ENCODE measurements around the gene HADHA. TPM values are rescaled to one million over a fixed set of nuclear protein-coding genes. Genes with fewer than 3 reads are reported as not detected.

HADHA gene
- total RNA-seq, 1 experiment from 2014 or later, result 101 TPM

- BruUV-seq (replicated peaks), result no TSS peak
- Histone ChIP-seq H3K27me3 (ENCODE audit: insufficient read depth, low read length) (no peaks in the 10 kb centered on the region), H4K20me1 (ENCODE audit: insufficient read depth) (no peaks in the 10 kb centered on the region), H3K4me2 (ENCODE audit: low read length) (no peak overlapping the region), H2AFZ (ENCODE audit: low read depth, low read length, poor library complexity, severe bottlenecking) (no peak overlapping the region), H3K9me2 (ENCODE audit: insufficient read depth) (no peaks in the 10 kb centered on the region), H3K9me3 (ENCODE audit: control insufficient read depth in 1 of 2, insufficient read depth in 1 of 2, low read depth in 1 of 2, low read length in 2 of 2) (no peaks in the 10 kb centered on the region), H3K4me3 (replicated peaks in 1 of 2; ENCODE audit: low read depth in 1 of 2, low read length in 2 of 2) (no peak overlapping the region), H3K27ac (ENCODE audit: low read depth, low read length) (no peak overlapping the region), H3K4me1 (ENCODE audit: control insufficient read depth in 1 of 2, insufficient read depth in 2 of 2, low read length in 2 of 2) (no peaks in the 10 kb centered on the region), H3K79me2 (ENCODE audit: insufficient read depth, low read length) (no peaks in the 10 kb centered on the region), H3K36me3 (ENCODE audit: control insufficient read depth in 1 of 2, insufficient read depth in 2 of 2, low read length in 2 of 2) (peaks cover 9 to 17% of the 10 kb centered on the region in 2 experiments; a peak in 2 of 4 replicates), H3K9ac (ENCODE audit: low read length) (no peak overlapping the region)
- TF ChIP-seq FOSL1 (IDR thresholded peaks at IDR 0.05; ENCODE audit: low read depth) (no peak), EZH2phosphoT487 (IDR thresholded peaks at IDR 0.05; ENCODE audit: borderline replicate concordance) (no peak), ZBTB33 (IDR thresholded peaks at IDR 0.05; ENCODE audit: extremely low read depth, insufficient replicate concordance, low read length) (no peak), REST (IDR thresholded peaks at IDR 0.05; ENCODE audit: low read depth) (no peak), ELF1 (IDR thresholded peaks at IDR 0.05; ENCODE audit: borderline replicate concordance, low read depth) (no peak), POLR2AphosphoS5 (IDR thresholded peaks at IDR 0.05; ENCODE audit: low read depth, low read length) (no peak), SP1 (IDR thresholded peaks at IDR 0.05; ENCODE audit: low read depth) (no peak), CEBPB (IDR thresholded peaks at IDR 0.05; ENCODE audit: low read depth) (no peak), CTCF (IDR thresholded peaks at IDR 0.05 in 2 of 3, conservative IDR thresholded peaks at IDR 0.05 in 1 of 3; ENCODE audit: borderline replicate concordance in 1 of 3, insufficient read depth in 1 of 3, low read depth in 2 of 3, low read length in 2 of 3) (no peak), POLR2A (IDR thresholded peaks at IDR 0.05; ENCODE audit: borderline replicate concordance, extremely low read depth, insufficient read depth, insufficient read length) (no peak), EGR1 (IDR thresholded peaks at IDR 0.05; ENCODE audit: low read depth) (no peak), ZNF274 (IDR thresholded peaks at IDR 0.05; ENCODE audit: low read depth, low read length) (no peak)
- ATAC-seq (no peak), DNase-seq (ENCODE audit: low read depth, low spot score) (no peak)
- CTCF ChIA-PET, result no interaction called here
- intact Hi-C loops (cut with micrococcal nuclease), result no loop called here
- POLR2A ChIA-PET, result interaction anchor here (0.6 kb wide), 1 partner anchor 18 kb away, joined by 3 read pairs; no protein-coding TSS in a partner anchor
- RAD21 ChIA-PET (ENCODE audit: low non-redundant PET in 1 of 2, low total read pairs in 2 of 2, uncharacterized antibody in 2 of 2, unreplicated experiment in 2 of 2), result no interaction called here
Measured at GRCh38 chr2:26276484-26277227, 32.2 kb upstream of the HADHA start.

Data from HCT116 (cell line).